Gastroesophageal sphincter (tissue), 4 donors: ENCODE results near the gene SFI1. TPM values are rescaled to one million over a fixed set of nuclear protein-coding genes. Genes with fewer than 3 reads are reported as not detected.
"Not testable (repeated sequence)": the region's sequence is repeated elsewhere in the genome, so short reads cannot be mapped to it uniquely, and the experiment has no call there.

Experiments
- ATAC-seq: fragments of 150-250 bp; one replicate; pipeline ENCODE4 v1.9.1; 2016; ENCODE audit warnings: mild to moderate bottlenecking, moderate library complexity
- H3K27ac ChIP-seq, 4 donors: fragments of 200-600 bp; sonication (generic) in 3 of 4; 1 replicate in 3 of 4; 2 replicates in 1 of 4; pipeline ENCODE4 v1.5.1; 2016 to 2019
- H3K27me3 ChIP-seq: fragments of 200-600 bp; sonication (generic); one replicate; pipeline ENCODE4 v1.5.1; 2019
- H3K36me3 ChIP-seq, 2 donors: fragments of 200-600 bp; sonication (generic); one replicate each; pipeline ENCODE4 v1.5.1; 2019; ENCODE audit warnings: control low read depth in 1 of 2
- H3K4me1 ChIP-seq, 3 donors: fragments of 200-600 bp; sonication (generic); 1 replicate in 2 of 3; 2 replicates in 1 of 3; pipeline ENCODE4 v1.5.1; 2016 to 2019; ENCODE audit warnings: control low read depth in 2 of 3
- H3K4me3 ChIP-seq, 2 donors: fragments of 200-600 bp; sonication (generic); one replicate each; pipeline ENCODE4 v1.5.1; 2019; ENCODE audit warnings: mild to moderate bottlenecking in 1 of 2, moderate library complexity in 1 of 2
- H3K9me3 ChIP-seq, 3 donors: fragments of 200-600 bp; sonication (generic); one replicate each; pipeline ENCODE4 v1.5.1; 2017 to 2019; ENCODE audit warnings: control low read depth in 2 of 3
- EP300 ChIP-seq: sonication (generic); formaldehyde crosslinking; IDR thresholded peaks from one replicate; pipeline ENCODE4 v1.6.1; 2017; ENCODE audit warnings: antibody characterized with exemption, mild to moderate bottlenecking
- POLR2A ChIP-seq, 2 donors: fragments of 450-650 bp; IDR thresholded peaks; one replicate each; pipeline ENCODE4 v1.6.1; 2017; ENCODE audit warnings: antibody characterized with exemption in 2 of 2, mild to moderate bottlenecking in 2 of 2, moderate library complexity in 1 of 2
- POLR2AphosphoS5 ChIP-seq: sonication (generic); formaldehyde crosslinking; IDR thresholded peaks from one replicate; pipeline ENCODE4 v1.6.1; 2017; ENCODE audit warnings: antibody characterized with exemption
- WGBS, 2 donors: methylation state at CpG; one replicate each; pipeline ENCODE4 v1.1.5; 2018; ENCODE audit warnings: low coverage in 1 of 2; 5-methylcytosine and 5-hydroxymethylcytosine counted together
- total RNA-seq, 4 donors: library from RNA; depleted of rRNA; stranded (reverse); fragments of >200 nt; gene quantifications; one replicate each; pipeline ENCODE4 v1.1.0, GENCODE V29; 2016
- TF ChIP-seq, protein P1 (sequence below), 4 experiments: fragments of 200-600 bp in 2 of 4; fragments of 450-650 bp in 2 of 4; sonication (generic) in 1 of 4; IDR thresholded peaks; one replicate each; pipeline ENCODE4 v1.5.1; 2017 to 2019; ENCODE audit warnings: antibody characterized with exemption in 4 of 4, mild to moderate bottlenecking in 2 of 4, moderate library complexity in 2 of 4

The SFI1 gene
- total RNA-seq, 4 donors from 2014 or later = 14.4 to 54.8 (median 20.0) TPM

DNA sequence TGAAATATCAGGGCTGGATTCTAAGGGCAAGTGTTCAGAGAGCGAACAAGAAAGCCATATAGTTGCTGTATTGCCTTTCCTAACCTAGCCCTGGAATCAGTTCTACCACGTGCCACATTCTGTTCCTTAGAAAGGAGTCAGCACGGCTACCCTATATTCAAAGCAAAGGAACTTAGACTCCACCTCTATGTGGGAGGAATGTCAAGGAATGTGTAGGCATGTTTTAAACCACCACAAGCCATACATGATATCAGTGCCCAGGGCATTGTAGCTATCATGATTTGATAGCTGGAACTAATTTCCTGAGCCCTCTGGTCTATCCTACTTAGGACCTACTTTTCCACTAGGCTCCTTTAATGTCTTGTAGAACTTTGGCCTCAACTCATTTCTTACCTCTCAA, 4.2 kb upstream of the SFI1 start:
- Histone ChIP-seq H3K27ac (peak overlapping the region in 2 of 4 donors; percentile 22 to 96), H3K9me3 (no peaks in the 10 kb centered on the region)

DNA sequence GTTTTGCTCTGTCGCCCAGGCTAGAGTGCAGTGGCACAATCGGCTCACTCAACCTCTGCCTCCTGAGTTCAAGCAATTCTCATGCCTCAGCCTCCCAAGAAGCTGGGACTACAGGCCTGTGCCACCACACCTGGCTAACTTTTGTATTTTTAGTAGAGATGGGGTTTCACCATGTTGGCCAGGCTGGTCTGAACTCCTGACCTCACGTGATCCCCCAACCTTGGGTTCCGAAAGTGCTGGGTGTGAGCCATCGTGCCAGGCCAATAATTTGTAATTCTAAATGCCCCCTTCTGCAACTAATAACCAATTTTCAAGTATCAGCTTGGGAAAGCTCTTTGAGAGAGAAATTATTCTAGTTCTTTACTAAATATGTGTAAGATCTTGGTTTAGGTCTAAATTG, 3.0 kb upstream of the SFI1 start:
- not testable (repeated sequence) for H3K27me3 ChIP-seq, H3K9me3 ChIP-seq, ATAC-seq, H3K4me3 ChIP-seq, H3K36me3 ChIP-seq
- peak overlapping the region in 1 of 4 donors; percentile 35 for H3K27ac ChIP-seq
- no CpG with 5 or more reads among the region's 5 CpGs for WGBS, 2 donors
- peaks cover 0 to 42% (median 3%) of the 10 kb centered on the region in 3 donors for H3K4me1 ChIP-seq

More for the DNA sequence above, 4.2 kb upstream of the SFI1 start:
- Histone ChIP-seq H3K36me3 (peaks cover 0 to 9% of the 10 kb centered on the region in 2 donors), H3K27me3 (no peaks in the 10 kb centered on the region), H3K4me3 (no peak overlapping the region), H3K4me1 (peaks cover 0 to 49% (median 3%) of the 10 kb centered on the region in 3 donors)
- 67 to 97% methylated on average over 1 to 3 of the region's 3 CpGs for WGBS, 2 donors
- TF ChIP-seq POLR2A (IDR thresholded peaks at IDR 0.05) (no peak), POLR2AphosphoS5 (no peak), EP300 (no peak)
- TF ChIP-seq, protein P1, sequence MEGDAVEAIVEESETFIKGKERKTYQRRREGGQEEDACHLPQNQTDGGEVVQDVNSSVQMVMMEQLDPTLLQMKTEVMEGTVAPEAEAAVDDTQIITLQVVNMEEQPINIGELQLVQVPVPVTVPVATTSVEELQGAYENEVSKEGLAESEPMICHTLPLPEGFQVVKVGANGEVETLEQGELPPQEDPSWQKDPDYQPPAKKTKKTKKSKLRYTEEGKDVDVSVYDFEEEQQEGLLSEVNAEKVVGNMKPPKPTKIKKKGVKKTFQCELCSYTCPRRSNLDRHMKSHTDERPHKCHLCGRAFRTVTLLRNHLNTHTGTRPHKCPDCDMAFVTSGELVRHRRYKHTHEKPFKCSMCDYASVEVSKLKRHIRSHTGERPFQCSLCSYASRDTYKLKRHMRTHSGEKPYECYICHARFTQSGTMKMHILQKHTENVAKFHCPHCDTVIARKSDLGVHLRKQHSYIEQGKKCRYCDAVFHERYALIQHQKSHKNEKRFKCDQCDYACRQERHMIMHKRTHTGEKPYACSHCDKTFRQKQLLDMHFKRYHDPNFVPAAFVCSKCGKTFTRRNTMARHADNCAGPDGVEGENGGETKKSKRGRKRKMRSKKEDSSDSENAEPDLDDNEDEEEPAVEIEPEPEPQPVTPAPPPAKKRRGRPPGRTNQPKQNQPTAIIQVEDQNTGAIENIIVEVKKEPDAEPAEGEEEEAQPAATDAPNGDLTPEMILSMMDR (IDR thresholded peaks at IDR 0.05) = no peak
- no peak for ATAC-seq

DNA sequence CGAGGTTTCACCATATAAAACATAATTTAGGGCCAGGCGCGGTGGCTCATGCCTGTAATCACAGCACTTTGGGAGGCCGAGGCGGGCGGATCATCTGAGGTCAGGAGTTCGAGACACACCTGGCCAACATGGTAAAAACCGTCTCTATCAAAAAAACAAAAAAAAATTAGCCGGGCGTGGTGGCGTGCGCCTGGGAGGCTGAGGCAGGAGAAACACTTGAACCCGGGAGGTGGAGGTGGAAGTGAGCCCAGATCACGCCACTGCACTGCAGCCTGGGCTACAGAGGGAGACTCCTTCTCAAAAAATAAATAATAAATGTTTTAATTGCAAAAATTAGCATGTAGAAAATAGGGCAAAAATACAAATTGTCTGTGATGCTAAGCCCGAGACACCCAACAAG, 993 bp upstream of the SFI1 start:
- H3K27me3 ChIP-seq = no peaks in the 10 kb centered on the region
- peaks cover 0 to 34% (median 3%) of the 10 kb centered on the region in 3 donors for H3K4me1 ChIP-seq
- 21 to 70% methylated on average over 1 to 15 of the region's 15 CpGs for WGBS, 2 donors
- H3K36me3 ChIP-seq = no peaks in the 10 kb centered on the region
- peak overlapping the region in 3 of 4 donors; percentile 85 to 87 (median 86) for H3K27ac ChIP-seq
- peak overlapping the region; percentile 45 to 81 for H3K4me3 ChIP-seq
- TF ChIP-seq EP300 = no peak
- TF ChIP-seq, protein P1 (IDR thresholded peaks at IDR 0.05) = no peak
- TF ChIP-seq POLR2AphosphoS5 = no peak
- no peak for TF ChIP-seq POLR2A (IDR thresholded peaks at IDR 0.05)
- no peak for ATAC-seq
- no peaks in the 10 kb centered on the region for H3K9me3 ChIP-seq

DNA sequence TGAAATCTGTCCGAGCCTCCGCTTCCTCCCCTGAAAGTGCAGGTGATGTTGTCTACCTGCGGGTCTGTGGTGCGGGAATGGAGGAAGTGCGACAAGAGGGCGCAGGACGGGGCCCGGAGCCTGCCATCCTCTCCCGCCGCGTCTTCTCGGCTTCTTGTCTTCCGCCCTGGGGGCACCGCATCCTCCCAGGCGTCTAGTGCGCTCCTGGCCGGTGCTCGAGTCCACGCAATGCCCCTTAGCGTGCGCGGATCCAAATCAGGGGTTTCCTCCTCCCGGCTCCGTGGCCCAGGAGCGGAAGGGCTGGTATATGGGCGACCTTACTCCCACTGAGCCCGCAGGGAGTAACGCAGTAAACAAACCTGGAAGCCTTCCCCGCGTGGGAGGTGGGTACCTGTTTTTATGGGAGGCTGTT, 405 bp downstream of the SFI1 start:
- TF ChIP-seq POLR2A (IDR thresholded peaks at IDR 0.05) (no peak), POLR2AphosphoS5 (no peak), EP300 (no peak)
- TF ChIP-seq, protein P1 (IDR thresholded peaks at IDR 0.05) = no peak
- WGBS, 2 donors = 0% methylated on average over 5 of the region's 30 CpGs; no CpG with 5 or more reads in 1 of the 2 donors
- Histone ChIP-seq H3K36me3 (peaks cover 0 to 7% of the 10 kb centered on the region in 2 donors), H3K4me3 (peak overlapping the region; percentile 45 to 81), H3K27me3 (no peaks in the 10 kb centered on the region), H3K9me3 (no peaks in the 10 kb centered on the region), H3K27ac (peak overlapping the region; percentile 7 to 87 (median 86)), H3K4me1 (peaks cover 0 to 20% (median 3%) of the 10 kb centered on the region in 3 donors)
- ATAC-seq = peak; percentile 13

DNA sequence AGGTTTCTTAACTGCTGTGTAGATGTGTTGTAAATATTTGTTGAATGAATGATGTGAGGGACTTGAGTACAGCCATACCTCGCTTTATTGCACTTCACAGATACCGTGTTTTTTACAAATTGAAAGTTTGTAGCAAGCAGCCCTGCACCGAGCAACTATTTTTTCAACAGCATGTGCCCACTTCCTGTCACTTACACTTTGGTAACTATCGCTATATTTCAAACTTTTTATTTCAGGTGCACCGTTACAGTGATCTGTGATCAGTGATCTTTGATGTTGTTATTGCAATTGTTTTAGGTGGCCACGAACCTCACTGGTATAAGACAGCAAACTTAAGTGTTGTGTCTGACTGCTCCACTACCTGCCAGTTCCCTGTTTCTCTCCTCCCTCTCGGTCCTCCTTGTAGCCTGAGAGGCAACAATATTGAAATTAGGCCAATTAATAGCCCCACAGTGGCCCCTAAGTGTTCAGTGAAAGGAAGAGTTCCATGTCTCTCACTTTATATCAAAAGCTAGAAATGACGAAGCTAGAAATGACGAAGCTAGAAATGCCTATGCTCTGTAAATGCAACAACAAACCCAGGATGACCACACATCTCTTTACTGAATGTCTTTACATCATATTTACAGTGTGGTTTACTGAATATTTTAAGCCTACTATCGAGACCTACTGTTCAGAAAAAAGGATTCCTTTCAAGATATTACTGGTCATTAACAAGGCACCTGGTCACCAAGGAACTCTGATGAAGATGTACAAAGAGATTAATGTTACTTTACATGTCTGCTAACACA, 1.0 kb downstream of the SFI1 start:
- TF ChIP-seq, protein P1 (IDR thresholded peaks at IDR 0.05) = no peak
- TF ChIP-seq POLR2AphosphoS5 (no peak), POLR2A (IDR thresholded peaks at IDR 0.05) (no peak), EP300 (no peak)

More for the DNA sequence above, 1.0 kb downstream of the SFI1 start:
- Histone ChIP-seq H3K4me3 (peak overlapping the region; percentile 45 to 81), H3K36me3 (peaks cover 0 to 7% of the 10 kb centered on the region in 2 donors), H3K9me3 (no peaks in the 10 kb centered on the region), H3K27me3 (no peaks in the 10 kb centered on the region), H3K4me1 (peaks cover 0 to 20% (median 3%) of the 10 kb centered on the region in 3 donors), H3K27ac (peak overlapping the region in 3 of 4 donors; percentile 85 to 87 (median 86))
- WGBS, 2 donors = 73 to 75% methylated on average over 9 to 10 of the region's 10 CpGs
- no peak for ATAC-seq
